ENCODE results near the gene VPS26A. TPM values are rescaled to one million over a fixed set of nuclear protein-coding genes. Genes with fewer than 3 reads are reported as not detected.

Gene VPS26A
- polyA plus RNA-seq (2013) = 45.2 and 45.4 TPM in 2 replicates

DNA sequence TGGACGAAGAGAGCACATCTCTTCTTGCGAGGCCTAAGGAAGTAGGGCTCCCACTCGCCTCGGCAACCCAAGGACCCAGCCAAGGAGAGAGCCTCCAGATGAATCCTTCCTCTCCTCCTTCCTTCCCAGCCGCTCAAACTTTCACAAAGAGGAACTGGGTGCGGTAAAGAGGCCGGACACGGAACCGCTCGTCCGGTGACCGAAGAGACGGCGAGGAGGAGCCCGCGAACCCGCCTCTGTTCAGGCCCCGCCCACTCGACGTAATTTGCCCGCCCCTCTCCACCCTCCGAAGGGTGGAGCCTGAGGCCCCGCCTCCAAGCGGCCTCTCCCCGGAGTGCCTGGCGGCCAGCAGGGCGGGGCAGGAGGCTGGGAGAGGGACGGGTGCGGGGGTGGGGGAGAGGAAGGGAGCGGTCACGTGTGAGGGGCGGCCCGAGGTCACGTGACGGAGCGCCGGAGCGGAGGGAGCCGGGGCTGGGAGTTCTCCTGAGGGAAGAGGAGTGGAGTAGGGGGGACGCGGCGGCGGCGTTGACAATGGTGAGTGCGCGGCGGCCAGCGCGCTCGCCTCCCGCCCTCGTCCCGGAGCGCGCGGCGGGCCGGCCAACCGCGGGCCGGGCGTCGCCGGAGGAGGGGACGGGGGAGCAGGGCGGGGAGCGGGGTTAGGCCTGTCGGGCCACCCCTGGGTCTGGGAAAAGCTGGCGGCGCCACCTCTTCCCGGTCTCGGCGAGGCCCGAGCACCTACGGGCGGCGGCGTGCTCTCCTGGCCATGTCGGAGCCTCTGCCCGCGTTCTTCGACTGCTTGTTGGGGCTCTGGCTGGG, at the start of gene VPS26A:
Gene VPS26A (plus strand): TSS at position 432 of the 816 bp plus-strand sequence. CDS start 100 bp downstream, at position 532.
- H3K4me2 ChIP-seq (ENCODE audit: low read length) = peak within 1 kb of the TSS; percentile 96
- H3K9ac ChIP-seq (ENCODE audit: low read length) = peak within 1 kb of the TSS; percentile 94
- H3K9me3 ChIP-seq (ENCODE audit: insufficient read depth, low read depth, low read length) = no peaks in the 10 kb centered on the region
- H2AFZ ChIP-seq (ENCODE audit: insufficient read depth, low read length, poor library complexity) = peak within 1 kb of the TSS; percentile 79
- H3K4me3 ChIP-seq (ENCODE audit: low read depth, low read length) = peak within 1 kb of the TSS; percentile 94
- peaks cover 9% of the 10 kb centered on the region for H3K79me2 ChIP-seq (ENCODE audit: control insufficient read depth, insufficient read depth, low read length, poor library complexity)
- no peak within 1 kb of the TSS for H2BK12ac ChIP-seq (ENCODE audit: low read length)
- H3K14ac ChIP-seq (ENCODE audit: low read length) = peak within 1 kb of the TSS; percentile 87
- H3K27me3 ChIP-seq (ENCODE audit: insufficient read depth, low read length) = no peaks in the 10 kb centered on the region
- H3K4ac ChIP-seq (ENCODE audit: low read depth, low read length) = peak within 1 kb of the TSS; percentile 33
- H3K18ac ChIP-seq (ENCODE audit: low read length) = peak within 1 kb of the TSS; percentile 86
- peak within 1 kb of the TSS; percentile 75 for H4K91ac ChIP-seq (ENCODE audit: low read depth, low read length)
- H2BK120ac ChIP-seq (ENCODE audit: insufficient read depth, low read length, poor library complexity) = peak within 1 kb of the TSS; percentile 74
- DNase-seq = peak; percentile 97 to 99
- H3K4me1 ChIP-seq (ENCODE audit: control insufficient read depth in 1 of 2, insufficient read depth in 2 of 2, low read length in 2 of 2) = no peaks in the 10 kb centered on the region
- WGBS (ENCODE audit: extremely low coverage, insufficient coverage, insufficient read length) = no CpG with 5 or more reads among the region's 82 CpGs
- peak within 1 kb of the TSS; percentile 88 for H2BK5ac ChIP-seq (ENCODE audit: low read depth, low read length, poor library complexity)
- peak within 1 kb of the TSS; percentile 91 for H4K8ac ChIP-seq (ENCODE audit: low read depth, low read length)
- no peaks in the 10 kb centered on the region for H3K36me3 ChIP-seq (ENCODE audit: control insufficient read depth in 1 of 2, insufficient read depth in 2 of 2, low read length in 2 of 2)
- no peak within 1 kb of the TSS for H3K23ac ChIP-seq (ENCODE audit: low read length)
- peak within 1 kb of the TSS; percentile 92 for H3K27ac ChIP-seq (ENCODE audit: low read depth, low read length)
- peak within 1 kb of the TSS; percentile 80 for H4K12ac ChIP-seq (ENCODE audit: low read depth, low read length)
- peaks cover 9% of the 10 kb centered on the region for H3K79me1 ChIP-seq (ENCODE audit: low read length)
- no peak within 1 kb of the TSS for H2AK5ac ChIP-seq (ENCODE audit: low read length)

DNA sequence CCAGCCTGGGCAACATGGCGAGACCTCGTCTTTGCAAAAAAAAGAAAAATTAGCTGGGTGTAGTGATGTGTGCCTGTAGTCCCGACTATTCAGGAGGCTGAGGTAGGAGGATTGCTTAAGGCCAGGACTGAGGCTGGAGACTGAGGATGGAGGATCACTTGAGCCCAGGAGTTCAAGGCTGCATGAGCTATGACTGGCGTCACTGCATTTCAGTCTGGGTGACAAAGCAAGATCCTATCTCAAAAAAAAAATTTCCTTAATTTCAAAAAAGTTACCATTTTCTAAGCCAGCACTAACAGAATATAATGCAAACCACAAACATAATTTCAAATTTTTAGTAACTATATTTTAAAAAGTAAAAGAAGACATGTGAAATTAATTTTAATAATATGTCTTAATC, 49.4 kb upstream of the VPS26A start:
- Histone ChIP-seq H3K4me1 (ENCODE audit: control insufficient read depth in 1 of 2, insufficient read depth in 2 of 2, low read length in 2 of 2) (no peaks in the 10 kb centered on the region), H3K14ac (ENCODE audit: low read length) (no peak overlapping the region), H2AK5ac (ENCODE audit: low read length) (no peak overlapping the region), H3K18ac (ENCODE audit: low read length) (no peak overlapping the region), H3K27ac (ENCODE audit: low read depth, low read length) (no peak overlapping the region), H2BK12ac (ENCODE audit: low read length) (no peak overlapping the region), H3K23ac (ENCODE audit: low read length) (no peak overlapping the region), H3K4ac (ENCODE audit: low read depth, low read length) (no peak overlapping the region), H3K4me2 (ENCODE audit: low read length) (no peak overlapping the region), H2BK5ac (ENCODE audit: low read depth, low read length, poor library complexity) (no peak overlapping the region), H3K9me3 (ENCODE audit: insufficient read depth, low read depth, low read length) (no peaks in the 10 kb centered on the region), H4K12ac (ENCODE audit: low read depth, low read length) (no peak overlapping the region), H2BK120ac (ENCODE audit: insufficient read depth, low read length, poor library complexity) (no peak overlapping the region), H4K91ac (ENCODE audit: low read depth, low read length) (no peak overlapping the region), H4K8ac (ENCODE audit: low read depth, low read length) (no peak overlapping the region), H3K9ac (ENCODE audit: low read length) (no peak overlapping the region), H2AFZ (ENCODE audit: insufficient read depth, low read length, poor library complexity) (no peak overlapping the region), H3K4me3 (ENCODE audit: low read depth, low read length) (no peak overlapping the region), H3K79me1 (ENCODE audit: low read length) (no peaks in the 10 kb centered on the region), H3K27me3 (ENCODE audit: insufficient read depth, low read length) (no peaks in the 10 kb centered on the region), H3K36me3 (ENCODE audit: control insufficient read depth in 1 of 2, insufficient read depth in 2 of 2, low read length in 2 of 2) (no peaks in the 10 kb centered on the region), H3K79me2 (ENCODE audit: control insufficient read depth, insufficient read depth, low read length, poor library complexity) (no peaks in the 10 kb centered on the region)
- WGBS (ENCODE audit: extremely low coverage, insufficient coverage, insufficient read length) = no CpG with 5 or more reads among the region's 4 CpGs
- DNase-seq = peak in 1 of 2 donors; percentile 58

DNA sequence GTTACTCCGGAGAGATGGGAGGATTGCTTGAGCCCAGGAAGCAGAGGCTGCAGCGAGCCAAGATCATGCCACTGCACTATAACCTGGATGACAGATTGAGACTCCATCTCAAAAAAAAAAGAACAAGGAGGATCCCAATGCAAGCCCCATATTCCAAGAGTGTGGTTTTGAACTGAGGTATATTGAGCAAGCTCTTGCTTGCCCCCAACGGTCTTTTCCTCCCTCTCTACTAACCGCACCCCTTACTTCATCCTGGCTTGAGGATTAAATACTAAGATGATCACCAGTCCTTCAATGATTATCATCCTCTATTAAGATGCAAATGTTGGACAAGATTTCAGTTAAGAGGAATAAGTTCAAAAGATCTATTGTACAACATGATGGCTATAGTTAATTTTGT, 48.5 kb upstream of the VPS26A start:
- DNase-seq = no peak
- no peak overlapping the region for H2AFZ ChIP-seq (ENCODE audit: insufficient read depth, low read length, poor library complexity)
- no peak overlapping the region for H4K12ac ChIP-seq (ENCODE audit: low read depth, low read length)
- no peak overlapping the region for H2BK5ac ChIP-seq (ENCODE audit: low read depth, low read length, poor library complexity)
- no peaks in the 10 kb centered on the region for H3K27me3 ChIP-seq (ENCODE audit: insufficient read depth, low read length)
- no peak overlapping the region for H3K9ac ChIP-seq (ENCODE audit: low read length)
- H3K14ac ChIP-seq (ENCODE audit: low read length) = no peak overlapping the region
- H3K27ac ChIP-seq (ENCODE audit: low read depth, low read length) = no peak overlapping the region
- H4K8ac ChIP-seq (ENCODE audit: low read depth, low read length) = no peak overlapping the region
- H2AK5ac ChIP-seq (ENCODE audit: low read length) = no peak overlapping the region
- no peak overlapping the region for H3K23ac ChIP-seq (ENCODE audit: low read length)
- H4K91ac ChIP-seq (ENCODE audit: low read depth, low read length) = no peak overlapping the region
- H3K79me2 ChIP-seq (ENCODE audit: control insufficient read depth, insufficient read depth, low read length, poor library complexity) = no peaks in the 10 kb centered on the region
- H3K4ac ChIP-seq (ENCODE audit: low read depth, low read length) = no peak overlapping the region
- no peaks in the 10 kb centered on the region for H3K79me1 ChIP-seq (ENCODE audit: low read length)
- H3K4me1 ChIP-seq (ENCODE audit: control insufficient read depth in 1 of 2, insufficient read depth in 2 of 2, low read length in 2 of 2) = no peaks in the 10 kb centered on the region
- H3K4me2 ChIP-seq (ENCODE audit: low read length) = no peak overlapping the region
- no peak overlapping the region for H2BK12ac ChIP-seq (ENCODE audit: low read length)
- H3K36me3 ChIP-seq (ENCODE audit: control insufficient read depth in 1 of 2, insufficient read depth in 2 of 2, low read length in 2 of 2) = no peaks in the 10 kb centered on the region
- no peak overlapping the region for H3K4me3 ChIP-seq (ENCODE audit: low read depth, low read length)
- no peak overlapping the region for H3K18ac ChIP-seq (ENCODE audit: low read length)
- H2BK120ac ChIP-seq (ENCODE audit: insufficient read depth, low read length, poor library complexity) = no peak overlapping the region
- H3K9me3 ChIP-seq (ENCODE audit: insufficient read depth, low read depth, low read length) = no peaks in the 10 kb centered on the region
- WGBS (ENCODE audit: extremely low coverage, insufficient coverage, insufficient read length) = no CpG with 5 or more reads among the region's 4 CpGs

DNA sequence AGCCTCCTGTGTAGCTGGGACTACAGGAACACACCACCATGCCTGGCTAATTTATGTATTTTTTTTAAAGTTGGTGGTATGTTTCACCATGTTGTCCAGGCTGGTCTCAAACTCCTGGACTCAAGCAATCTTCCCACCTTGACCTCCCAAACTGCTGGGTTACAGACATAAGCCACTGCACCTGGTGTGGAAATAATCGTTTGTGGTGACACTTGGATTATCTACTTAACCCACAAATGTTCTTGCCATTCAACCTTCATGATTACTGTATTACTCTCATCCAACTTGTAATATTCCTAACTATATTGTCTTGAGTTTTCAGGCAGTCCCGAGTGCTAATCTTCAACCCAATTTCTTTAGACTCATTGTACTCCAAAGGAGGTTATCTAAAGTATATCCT, 45.7 kb upstream of the VPS26A start:
- Histone ChIP-seq H3K18ac (ENCODE audit: low read length) (no peak overlapping the region), H2BK5ac (ENCODE audit: low read depth, low read length, poor library complexity) (no peak overlapping the region), H2BK12ac (ENCODE audit: low read length) (no peak overlapping the region), H3K9me3 (ENCODE audit: insufficient read depth, low read depth, low read length) (no peaks in the 10 kb centered on the region), H2BK120ac (ENCODE audit: insufficient read depth, low read length, poor library complexity) (no peak overlapping the region), H4K12ac (ENCODE audit: low read depth, low read length) (no peak overlapping the region), H3K27ac (ENCODE audit: low read depth, low read length) (no peak overlapping the region), H3K14ac (ENCODE audit: low read length) (no peak overlapping the region), H3K4me2 (ENCODE audit: low read length) (no peak overlapping the region), H3K4me1 (ENCODE audit: control insufficient read depth in 1 of 2, insufficient read depth in 2 of 2, low read length in 2 of 2) (no peaks in the 10 kb centered on the region), H2AFZ (ENCODE audit: insufficient read depth, low read length, poor library complexity) (no peak overlapping the region), H4K8ac (ENCODE audit: low read depth, low read length) (no peak overlapping the region), H3K4ac (ENCODE audit: low read depth, low read length) (no peak overlapping the region), H2AK5ac (ENCODE audit: low read length) (no peak overlapping the region), H4K91ac (ENCODE audit: low read depth, low read length) (no peak overlapping the region), H3K4me3 (ENCODE audit: low read depth, low read length) (no peak overlapping the region), H3K9ac (ENCODE audit: low read length) (no peak overlapping the region), H3K27me3 (ENCODE audit: insufficient read depth, low read length) (no peaks in the 10 kb centered on the region), H3K79me1 (ENCODE audit: low read length) (no peaks in the 10 kb centered on the region), H3K23ac (ENCODE audit: low read length) (no peak overlapping the region), H3K79me2 (ENCODE audit: control insufficient read depth, insufficient read depth, low read length, poor library complexity) (no peaks in the 10 kb centered on the region), H3K36me3 (ENCODE audit: control insufficient read depth in 1 of 2, insufficient read depth in 2 of 2, low read length in 2 of 2) (no peaks in the 10 kb centered on the region)
- no peak for DNase-seq
- WGBS (ENCODE audit: extremely low coverage, insufficient coverage, insufficient read length) = no CpG with 5 or more reads among the region's 2 CpGs
